Activated CD4-positive, CD25-positive, alpha-beta regulatory T cell treated with anti-CD3 and anti-CD28 coated beads, Interleukin-2, amount 50 U/mL, for 72 hours (primary cell): ENCODE results near the gene NMUR1.
"Not testable (repeated sequence)": the region's sequence is repeated elsewhere in the genome, so short reads cannot be mapped to it uniquely, and the experiment has no call there.

Experiments
- DNase-seq: peaks from one replicate; pipeline ENCODE4 v3.0.0; 2021

The NMUR1 gene

DNA sequence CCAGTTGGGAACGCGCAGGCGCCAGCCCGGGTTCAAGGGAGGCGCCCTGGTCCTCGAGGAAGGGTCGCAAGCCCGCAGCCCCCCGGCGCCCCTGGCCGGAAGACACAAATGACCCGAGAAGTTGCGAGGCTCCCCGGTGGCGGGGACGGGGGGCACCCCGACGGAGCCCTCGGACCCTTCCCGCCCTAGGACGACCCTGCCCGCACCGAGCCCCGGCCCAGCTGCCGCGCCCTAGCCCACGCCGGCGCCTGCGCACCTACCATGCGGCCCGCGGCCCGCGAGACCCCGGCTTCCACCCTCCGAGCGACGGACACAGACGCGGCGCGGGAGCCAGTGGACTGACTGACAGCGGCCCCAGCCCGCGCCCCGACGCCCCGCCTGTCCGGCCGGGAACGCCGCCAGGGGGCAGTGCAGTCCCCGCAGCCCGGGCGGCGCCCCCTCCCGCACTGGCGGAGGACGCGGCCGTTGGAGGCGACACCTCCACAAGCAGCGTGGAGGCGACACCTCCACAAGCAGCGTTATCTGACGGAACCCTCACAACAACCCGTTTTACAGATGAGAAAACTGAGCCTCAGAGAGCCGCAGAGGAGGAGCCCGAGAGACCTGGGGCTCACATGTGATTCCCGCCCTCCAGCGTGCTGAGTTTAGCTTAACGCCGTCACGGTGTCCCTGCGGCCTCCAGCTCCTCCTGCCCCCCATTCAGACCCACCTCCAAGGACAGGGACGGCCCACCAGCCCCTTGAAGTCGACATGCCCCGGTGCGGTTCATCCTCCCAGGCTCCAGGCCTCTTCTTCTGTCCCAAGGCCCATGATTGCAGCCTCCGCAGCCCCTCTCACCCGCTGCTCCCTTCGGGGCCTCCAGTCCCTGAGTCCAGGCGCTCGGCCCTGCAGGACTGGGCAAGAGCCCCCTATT lies at the start of gene NMUR1:
TSS of gene NMUR1 (minus strand) at position 347 of the 913 bp plus-strand sequence. CDS start at position 263, 84 bp downstream.
- peak; percentile 80 for DNase-seq

DNA sequence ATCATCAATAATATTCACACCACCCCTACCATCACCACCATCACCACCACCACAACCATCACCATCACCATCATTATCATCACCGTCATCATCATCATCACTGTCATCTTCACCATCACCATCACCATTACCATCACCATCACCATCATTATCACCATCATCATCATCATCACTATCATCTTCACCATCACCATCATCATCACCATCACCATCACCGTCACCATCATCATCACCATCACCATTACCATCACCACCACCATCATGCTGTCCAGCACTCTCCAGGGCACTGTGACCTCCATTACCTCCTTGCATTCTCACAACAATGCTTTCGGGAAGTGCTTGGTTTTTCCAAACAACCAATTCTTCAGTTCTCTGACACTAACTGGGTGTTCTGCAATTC lies 49.3 kb upstream of the NMUR1 start:
- no peak for DNase-seq

GRCh38 chr2:231578655-231579054 lies 48.4 kb upstream of the NMUR1 start:
- DNase-seq: not testable (repeated sequence)

DNA sequence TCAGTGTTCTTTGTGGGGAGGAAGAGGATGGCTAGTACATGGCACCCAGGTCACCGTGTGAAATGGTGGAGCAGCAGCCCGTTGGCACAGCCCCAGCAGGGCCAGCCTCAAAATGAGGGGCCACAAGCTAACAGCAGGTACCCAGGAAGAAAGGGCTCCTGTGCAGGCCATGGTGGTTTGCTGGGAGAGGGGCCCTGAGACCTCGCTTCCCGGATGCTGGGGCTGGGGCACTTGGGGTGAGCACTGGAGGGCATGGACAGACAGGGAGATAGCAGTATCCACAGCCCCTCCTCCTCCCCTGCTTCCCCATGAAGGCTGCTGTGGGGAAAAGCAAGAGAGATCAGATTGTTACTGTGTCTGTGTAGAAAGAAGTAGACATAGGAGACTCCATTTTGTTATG lies 46.2 kb upstream of the NMUR1 start:
- DNase-seq: no peak

- DNase-seq: no peak
Measured at GRCh38 chr2:231575612-231576256, 45.5 kb upstream of the NMUR1 start.

DNA sequence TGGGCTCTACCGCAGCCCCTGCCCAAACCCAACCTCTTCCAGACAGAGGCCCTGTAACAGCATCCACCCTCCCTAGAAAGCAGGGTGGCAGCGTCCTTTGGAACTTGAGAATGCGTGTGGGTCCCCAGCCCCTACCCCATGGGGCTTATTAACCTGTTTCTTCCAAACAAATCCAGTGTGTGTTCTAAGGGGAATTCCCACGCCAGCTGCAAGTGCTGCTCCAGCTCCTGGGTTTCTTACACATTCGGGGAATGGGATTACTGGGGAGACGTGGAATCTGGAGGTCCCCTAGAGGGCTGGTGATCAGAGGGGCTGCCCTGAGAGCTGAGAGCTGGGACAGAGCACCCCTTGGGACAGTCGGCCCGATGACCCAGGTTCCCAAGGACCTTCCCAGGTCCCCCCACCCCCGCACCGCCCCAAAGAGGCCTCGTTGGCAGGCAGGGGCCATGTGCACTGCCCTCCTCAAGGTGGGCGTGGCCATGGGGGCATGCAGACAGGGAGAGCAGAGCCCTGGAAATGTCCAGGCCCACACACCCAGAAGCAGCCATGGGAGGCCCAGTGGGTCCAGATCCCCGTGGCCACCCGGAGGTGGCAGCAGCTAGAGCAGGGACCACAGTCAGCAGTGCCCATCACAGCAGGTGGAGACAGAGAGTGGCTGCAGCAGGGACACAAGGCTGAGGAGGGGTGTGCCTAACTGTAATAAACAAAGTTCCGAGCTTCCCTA lies 43.6 kb upstream of the NMUR1 start:
- no peak for DNase-seq

GRCh38 chr2:231573096-231573495 lies 42.9 kb upstream of the NMUR1 start:
- DNase-seq: no peak

GRCh38 chr2:231571661-231572191 lies 41.5 kb upstream of the NMUR1 start:
- DNase-seq: no peak

DNA sequence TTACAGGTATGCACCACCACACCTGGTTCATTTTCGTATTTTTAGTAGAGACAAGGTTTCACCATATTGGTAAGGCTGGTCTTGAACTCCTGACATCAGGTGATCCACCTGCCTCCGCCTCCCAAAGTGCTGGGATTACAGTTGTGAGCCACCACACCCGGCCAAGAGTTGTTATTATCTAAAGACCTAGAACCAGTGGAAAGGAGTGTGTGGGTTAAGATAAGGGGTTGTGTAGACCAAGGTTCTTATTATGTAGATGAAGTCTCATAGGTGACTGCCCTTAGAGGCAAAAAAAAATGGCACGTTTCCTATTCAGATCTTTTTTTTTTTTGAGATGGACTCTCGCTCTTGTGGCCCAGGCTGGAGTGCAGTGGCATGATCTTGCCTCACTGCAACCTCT lies 40.7 kb upstream of the NMUR1 start:
- DNase-seq: not testable (repeated sequence)

- DNase-seq: no peak
Measured at GRCh38 chr2:231568785-231569435, 38.7 kb upstream of the NMUR1 start.

DNA sequence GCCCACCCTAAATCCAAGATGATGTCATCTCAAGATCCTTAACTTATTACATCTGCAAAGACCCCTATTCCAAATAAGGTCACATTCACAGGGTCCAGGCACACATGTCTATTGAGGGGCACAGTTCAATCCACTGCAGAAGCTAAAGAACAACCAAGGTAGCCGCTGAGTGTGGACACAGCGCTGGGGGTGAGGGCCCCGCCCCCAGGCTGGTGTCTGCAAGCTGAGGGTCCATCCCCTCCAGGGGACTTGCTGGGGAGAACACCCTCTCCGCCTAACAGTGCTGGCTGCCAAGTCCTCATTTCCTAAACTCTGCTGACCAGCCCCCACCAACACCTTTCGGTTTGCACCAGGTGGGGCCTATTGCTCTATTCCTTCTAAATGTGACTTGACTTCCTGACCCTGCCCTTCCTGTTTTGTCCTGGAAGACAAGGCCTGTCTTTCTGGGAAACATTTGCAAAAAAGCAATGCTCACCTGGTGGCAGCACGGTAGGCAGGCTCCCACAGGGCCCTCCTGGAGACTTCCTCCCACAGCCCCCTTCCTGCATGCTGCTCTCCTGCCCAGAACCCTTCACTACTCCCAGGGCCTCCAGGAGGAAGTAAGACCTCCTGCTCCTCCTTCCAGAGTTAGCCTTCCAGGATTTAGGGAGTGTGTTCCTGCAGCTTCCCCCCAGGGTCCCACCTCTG lies 38.0 kb upstream of the NMUR1 start:
- no peak for DNase-seq

DNA sequence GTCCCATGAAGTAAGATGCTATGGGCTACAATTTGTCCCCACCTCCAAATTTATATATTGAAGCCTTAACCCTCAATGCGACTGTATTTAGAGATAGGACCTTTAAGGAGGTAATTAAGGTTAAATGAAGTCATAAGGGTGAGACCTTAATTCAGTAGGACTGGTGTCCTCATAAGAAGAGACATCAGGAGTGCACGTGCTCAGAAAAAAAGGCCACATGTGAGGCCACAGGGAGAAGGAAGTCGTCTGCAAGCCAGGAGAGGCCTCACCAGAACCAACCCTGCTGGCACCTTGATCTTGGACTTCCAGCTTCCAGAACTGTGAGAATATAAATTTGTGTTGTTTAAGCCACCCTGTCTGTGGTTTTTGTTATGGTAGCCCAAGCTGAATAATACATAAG lies 36.9 kb upstream of the NMUR1 start:
- no peak for DNase-seq

- DNase-seq: no peak
Measured at GRCh38 chr2:231565887-231566594, 35.8 kb upstream of the NMUR1 start.

DNA sequence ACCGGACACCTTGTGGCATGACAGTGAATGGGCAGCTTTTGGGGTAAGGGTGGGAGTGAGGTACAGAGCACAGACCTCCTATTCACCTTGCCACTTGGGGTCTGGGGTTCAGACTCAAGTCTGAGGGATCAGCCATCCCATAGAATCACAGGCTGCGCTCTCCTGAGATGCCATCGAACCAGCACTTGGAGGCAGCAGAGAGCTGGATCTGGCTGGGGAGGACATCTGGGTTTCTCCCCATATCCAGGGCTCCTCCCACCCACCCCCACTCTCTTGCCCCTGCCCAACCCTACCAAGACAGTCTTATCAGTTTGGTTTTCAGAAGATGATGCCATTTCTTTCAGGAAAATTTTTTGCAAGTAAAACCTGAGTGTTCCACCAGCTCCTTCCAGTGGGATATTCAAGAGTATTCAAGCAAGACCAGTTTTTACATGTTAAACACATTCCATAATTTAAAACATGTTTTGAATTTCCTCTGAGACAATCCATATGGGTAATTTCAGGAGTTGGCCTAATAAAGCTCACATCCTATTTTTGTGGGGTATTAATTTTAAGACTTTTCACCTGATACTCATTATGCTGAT lies 33.2 kb upstream of the NMUR1 start:
- DNase-seq: no peak

DNA sequence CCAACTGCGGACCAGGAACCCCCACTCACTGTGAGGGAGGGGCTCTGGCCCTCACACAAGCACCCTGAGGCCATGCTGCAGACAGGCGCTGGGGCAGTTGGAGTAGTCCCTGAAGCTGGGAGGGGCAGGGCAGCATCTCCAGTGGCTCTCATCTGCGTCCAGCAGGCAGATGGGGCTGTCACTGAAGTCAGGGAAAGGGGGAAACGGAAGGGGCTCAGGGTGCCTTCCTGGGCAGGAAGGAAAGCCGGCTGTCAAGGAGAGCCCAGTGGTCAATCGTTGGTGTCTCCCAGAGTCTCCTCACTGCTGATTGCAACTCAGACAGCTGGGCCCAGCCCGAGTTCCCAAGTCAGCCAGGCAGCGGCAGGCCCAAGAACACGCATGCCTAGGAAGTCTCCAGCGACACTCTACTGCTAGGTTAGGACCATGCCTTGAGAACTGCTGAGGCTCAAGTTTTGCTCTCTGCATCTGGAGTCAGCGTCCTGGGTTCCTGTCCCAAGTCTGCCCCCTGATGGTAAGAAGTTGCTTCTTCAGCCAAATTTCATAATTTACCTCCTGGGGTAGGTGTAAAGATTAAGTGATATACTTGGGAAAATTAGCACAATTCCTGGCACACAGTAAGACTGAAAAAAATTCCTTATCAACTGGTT lies 27.4 kb upstream of the NMUR1 start:
- DNase-seq: peak; percentile 37

GRCh38 chr2:231556981-231557380 lies 26.7 kb upstream of the NMUR1 start:
- no peak for DNase-seq

GRCh38 chr2:231556496-231556895 lies 26.3 kb upstream of the NMUR1 start:
- not testable (repeated sequence) for DNase-seq

GRCh38 chr2:231554748-231555545 lies 24.7 kb upstream of the NMUR1 start:
- DNase-seq: no peak

- DNase-seq: no peak
Measured at GRCh38 chr2:231554327-231554726, 24.1 kb upstream of the NMUR1 start.

DNA sequence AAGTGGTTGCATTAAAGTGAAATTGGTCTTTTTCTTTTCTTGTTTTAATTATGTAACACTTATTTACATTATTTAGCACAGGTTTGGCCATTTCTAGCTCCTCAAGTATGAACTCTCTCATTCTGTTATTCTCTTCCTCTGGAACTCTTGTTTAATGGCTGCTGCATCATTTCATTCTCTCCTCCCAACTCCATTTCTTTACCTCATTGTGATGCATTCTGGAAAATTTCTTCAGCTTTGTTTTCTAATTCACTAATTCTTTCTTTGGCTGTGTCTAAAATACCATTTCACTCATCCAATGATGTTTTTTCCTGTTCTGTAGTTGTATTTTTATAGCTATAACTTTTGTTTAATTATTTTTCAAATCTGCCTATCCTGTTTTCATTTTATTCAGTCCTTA lies 22.5 kb upstream of the NMUR1 start:
- no peak for DNase-seq
